Amygdala (tissue), 56 donors: ENCODE results near the gene TENM3.
"Not testable (repeated sequence)": the region's sequence is repeated elsewhere in the genome, so short reads cannot be mapped to it uniquely, and the experiment has no call there.

Source experiments
- DNase-seq, 56 donors: peaks; one replicate each; lab custom pipeline; 2025; lab: John Stamatoyannopoulos, UW

TENM3 gene

GRCh38 chr4:182795446-182796238 is 552.4 kb downstream of the TENM3 start:
- DNase-seq, result no peak

DNA sequence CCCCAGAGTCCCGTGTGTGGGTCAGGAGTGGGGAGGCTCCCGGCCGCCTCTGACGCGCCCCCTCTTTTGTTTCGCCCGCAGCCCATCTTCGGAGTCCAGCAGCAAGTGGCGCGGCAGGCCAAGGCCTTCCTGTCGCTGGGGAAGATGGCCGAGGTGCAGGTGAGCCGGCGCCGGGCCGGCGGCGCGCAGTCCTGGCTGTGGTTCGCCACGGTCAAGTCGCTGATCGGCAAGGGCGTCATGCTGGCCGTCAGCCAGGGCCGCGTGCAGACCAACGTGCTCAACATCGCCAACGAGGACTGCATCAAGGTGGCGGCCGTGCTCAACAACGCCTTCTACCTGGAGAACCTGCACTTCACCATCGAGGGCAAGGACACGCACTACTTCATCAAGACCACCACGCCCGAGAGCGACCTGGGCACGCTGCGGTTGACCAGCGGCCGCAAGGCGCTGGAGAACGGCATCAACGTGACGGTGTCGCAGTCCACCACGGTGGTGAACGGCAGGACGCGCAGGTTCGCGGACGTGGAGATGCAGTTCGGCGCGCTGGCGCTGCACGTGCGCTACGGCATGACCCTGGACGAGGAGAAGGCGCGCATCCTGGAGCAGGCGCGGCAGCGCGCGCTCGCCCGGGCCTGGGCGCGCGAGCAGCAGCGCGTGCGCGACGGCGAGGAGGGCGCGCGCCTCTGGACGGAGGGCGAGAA is 556.5 kb downstream of the TENM3 start:
- no peak for DNase-seq

DNA sequence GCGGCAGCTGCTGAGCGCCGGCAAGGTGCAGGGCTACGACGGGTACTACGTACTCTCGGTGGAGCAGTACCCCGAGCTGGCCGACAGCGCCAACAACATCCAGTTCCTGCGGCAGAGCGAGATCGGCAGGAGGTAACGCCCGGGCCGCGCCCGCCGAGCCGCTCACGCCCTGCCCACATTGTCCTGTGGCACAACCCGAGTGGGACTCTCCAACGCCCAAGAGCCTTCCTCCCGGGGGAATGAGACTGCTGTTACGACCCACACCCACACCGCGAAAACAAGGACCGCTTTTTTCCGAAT is 557.0 kb downstream of the TENM3 start:
- DNase-seq, result no peak

DNA sequence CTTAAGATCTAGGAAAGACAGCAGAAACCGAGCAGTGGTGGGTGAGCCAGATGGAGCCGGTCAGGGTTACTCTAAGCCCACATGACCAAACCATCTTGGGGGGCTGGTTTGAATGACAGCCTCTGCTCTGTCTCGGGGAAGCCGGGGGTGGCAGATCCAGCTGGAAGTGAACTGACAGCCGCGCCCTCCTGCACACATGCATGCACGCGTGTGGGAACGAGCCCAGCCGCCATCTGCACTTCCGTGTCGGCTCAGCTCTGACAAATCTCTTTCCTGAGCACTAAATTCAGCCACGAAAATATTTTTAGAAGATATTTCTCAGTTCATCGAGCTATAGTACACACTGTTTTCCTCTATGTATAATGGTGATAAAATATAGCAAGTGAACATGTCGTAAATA is 558.4 kb downstream of the TENM3 start:
- peak in 15 of 56 donors; percentile 5 to 54 (median 24) for DNase-seq

DNA sequence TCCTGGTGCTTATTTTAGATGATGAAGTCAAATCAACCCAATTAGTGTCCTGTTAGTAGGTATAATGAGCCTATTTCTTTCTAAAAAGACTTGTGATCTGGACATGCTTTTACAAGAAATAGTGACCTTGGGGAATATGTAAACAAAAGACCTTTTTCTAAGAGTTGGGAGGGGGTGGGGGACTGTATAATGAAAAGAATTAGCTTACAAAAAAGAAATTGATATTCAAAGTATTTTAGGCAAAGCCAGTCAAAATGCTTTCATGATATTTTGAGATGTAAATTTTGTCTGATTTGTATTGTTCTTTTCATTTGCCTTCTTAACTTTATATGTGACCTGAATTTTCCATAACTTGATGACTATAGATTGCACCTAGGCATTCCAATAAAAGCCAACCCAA is 559.4 kb downstream of the TENM3 start:
- DNase-seq, result no peak

DNA sequence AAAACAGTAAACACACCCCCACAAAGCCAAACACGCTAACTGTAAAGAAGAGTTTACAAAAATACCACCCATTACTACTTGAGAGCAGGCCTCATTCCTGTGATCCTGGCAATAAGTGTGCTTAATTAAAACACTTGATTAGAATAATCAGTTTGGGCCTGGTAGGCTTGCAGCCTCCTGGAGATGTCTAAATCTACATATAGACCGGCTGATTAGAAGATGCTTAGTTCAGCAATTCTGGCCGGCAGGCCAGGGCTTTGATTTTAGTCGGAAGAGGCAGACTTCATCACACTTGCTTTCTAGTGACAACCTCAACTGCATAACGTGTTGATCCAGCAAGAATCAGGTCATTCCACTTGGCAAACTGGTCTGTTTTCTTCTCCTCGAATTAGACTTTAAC is 560.0 kb downstream of the TENM3 start:
- DNase-seq, result no peak

GRCh38 chr4:182804131-182804530 is 560.9 kb downstream of the TENM3 start:
- DNase-seq, result no peak

GRCh38 chr4:182805321-182805720 is 562.1 kb downstream of the TENM3 start:
- DNase-seq, result no peak

DNA sequence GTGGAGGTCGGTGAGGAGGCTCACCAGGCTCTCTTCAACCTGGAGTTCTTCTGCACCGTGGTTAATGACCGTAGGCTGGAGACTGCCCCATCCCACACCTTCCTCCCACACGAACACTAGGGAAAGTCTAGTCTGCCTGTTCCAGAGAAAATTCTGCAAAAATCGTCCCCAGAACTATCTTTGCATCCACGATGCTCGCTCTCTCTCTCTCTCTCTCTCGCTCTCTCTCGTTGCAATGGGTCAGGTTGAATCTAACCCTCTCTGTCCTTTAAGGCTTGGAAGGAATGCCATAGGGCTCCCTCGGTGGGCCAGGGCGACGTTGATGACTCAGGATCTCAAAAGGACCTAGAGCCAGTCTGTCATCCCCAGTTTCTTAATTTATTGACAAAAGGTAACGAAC is 562.5 kb downstream of the TENM3 start:
- no peak for DNase-seq

DNA sequence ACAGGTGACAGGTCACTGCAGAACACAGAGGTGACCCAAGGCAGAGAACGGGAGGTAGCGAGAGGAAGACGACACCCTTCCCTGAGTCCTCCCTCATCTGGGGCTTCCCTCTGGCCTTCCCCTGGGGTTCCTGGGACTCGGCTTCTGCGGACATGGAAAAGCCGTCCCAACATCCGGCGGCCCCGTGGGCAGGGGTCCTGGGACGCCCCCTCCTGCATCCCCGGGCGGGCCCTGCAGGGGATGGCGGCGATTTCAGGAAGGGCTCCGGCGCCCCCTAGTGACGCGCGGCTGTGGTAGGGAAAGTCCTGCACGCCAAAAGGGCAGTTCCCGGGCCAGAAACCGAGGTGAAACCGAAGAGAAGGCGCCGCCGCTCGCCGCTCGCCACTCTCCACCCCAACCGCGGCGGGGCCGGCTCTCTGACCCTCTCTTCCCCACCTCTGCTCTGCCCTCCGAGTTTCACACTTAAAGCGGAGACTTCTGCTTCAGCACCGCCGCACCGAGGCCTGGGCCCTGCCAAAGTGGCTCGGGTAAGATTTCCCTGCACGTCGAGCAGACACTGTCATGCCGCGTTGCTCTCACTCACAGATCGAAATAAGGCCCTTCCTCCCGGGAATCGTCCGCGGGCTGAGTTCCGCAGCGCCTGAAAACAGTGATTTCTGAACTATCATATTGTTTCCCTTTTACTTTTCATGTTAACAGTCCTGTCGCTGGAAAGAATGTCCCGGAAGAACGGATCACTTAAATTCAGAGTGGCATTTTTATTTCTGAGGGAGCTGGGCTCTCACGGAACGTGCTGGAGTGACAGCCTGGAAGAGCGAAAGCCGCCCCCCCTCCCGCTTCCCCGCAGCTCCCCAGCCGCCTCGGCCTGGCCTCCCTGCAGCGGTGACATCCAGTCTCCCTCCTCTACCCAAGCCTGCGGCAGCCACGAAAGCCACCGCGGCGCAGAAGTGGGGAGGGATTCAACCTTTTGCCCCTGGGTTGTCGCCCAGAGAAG is 563.4 kb downstream of the TENM3 start:
- peak in 52 of 56 donors; percentile 2 to 82 (median 43) for DNase-seq

GRCh38 chr4:182807346-182807745 is 564.1 kb downstream of the TENM3 start:
- no peak for DNase-seq

- DNase-seq, result no peak
These were observed 564.8 kb downstream of the TENM3 start for GRCh38 chr4:182807767-182808548.

DNA sequence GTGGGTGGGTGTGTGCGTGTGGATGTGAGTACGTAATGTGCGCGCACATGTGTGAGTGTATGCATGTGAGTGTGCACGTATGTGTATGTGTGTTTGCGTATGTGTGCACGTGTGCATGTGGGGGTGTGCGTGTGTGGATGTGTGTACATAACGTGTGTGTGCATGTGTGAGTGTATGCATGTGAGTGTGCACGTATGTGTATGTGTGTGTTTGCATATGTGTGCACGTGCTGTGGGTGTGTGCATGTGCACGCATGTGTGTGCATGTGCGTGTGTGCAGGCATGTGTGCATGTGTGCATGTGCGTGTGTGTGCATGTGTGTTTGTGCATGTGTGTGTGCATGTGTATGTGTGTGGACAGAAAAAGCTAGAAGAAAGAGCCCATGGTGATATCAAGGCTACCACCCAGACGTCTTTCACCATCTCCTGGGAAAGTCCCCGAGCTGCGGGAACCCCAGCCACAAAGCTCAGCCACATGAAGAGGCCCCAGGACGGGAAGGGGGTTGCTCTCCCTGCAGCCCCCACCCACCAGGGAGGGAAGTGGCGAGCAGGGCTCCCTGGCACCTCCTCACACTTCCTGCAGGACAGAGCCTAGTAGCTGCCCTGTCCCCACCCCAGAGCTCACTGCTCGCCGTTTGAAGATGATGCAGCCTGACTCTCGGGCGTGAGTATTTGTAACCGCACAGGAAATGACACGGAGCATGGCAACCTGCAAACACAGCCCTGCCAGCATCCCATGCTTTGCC is 565.6 kb downstream of the TENM3 start:
- DNase-seq, result no peak

DNA sequence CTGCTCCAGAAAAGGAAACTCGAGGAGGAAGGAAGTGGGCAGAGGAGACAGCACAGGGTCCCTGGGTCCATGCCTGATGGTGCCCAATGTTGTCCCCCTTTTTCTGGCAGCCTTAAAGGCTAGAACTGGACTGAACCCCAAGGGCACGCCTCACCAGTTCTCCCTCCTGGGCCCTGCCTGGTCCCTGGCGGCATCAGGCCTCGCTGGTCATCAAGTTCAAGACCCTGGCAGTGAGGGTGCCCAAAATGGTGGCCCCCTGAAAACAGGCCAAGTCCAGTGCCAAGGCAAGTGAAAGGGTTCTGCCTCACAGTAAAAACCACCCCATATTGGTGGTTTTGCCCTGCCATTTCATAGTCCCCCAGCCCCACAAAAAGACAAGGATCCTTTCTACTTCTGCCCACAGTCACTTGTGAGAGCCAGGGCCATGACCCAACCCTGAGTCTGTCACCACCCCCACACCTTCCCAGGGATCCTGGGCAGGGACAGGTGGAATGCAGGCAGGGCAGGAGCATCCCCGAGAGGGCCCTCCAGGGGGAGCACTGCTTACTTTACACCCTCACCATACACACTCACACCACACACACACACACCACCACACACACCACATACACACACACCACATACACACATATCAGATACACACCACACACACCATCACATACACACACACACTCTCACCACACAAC is 566.4 kb downstream of the TENM3 start:
- no peak for DNase-seq

- DNase-seq, result no peak
These were observed 567.0 kb downstream of the TENM3 start for GRCh38 chr4:182810103-182810615.

- no peak for DNase-seq
These were observed 569.7 kb downstream of the TENM3 start for GRCh38 chr4:182812916-182813315.

- DNase-seq, result not testable (repeated sequence)
These were observed 570.9 kb downstream of the TENM3 start for GRCh38 chr4:182814065-182814464.

DNA sequence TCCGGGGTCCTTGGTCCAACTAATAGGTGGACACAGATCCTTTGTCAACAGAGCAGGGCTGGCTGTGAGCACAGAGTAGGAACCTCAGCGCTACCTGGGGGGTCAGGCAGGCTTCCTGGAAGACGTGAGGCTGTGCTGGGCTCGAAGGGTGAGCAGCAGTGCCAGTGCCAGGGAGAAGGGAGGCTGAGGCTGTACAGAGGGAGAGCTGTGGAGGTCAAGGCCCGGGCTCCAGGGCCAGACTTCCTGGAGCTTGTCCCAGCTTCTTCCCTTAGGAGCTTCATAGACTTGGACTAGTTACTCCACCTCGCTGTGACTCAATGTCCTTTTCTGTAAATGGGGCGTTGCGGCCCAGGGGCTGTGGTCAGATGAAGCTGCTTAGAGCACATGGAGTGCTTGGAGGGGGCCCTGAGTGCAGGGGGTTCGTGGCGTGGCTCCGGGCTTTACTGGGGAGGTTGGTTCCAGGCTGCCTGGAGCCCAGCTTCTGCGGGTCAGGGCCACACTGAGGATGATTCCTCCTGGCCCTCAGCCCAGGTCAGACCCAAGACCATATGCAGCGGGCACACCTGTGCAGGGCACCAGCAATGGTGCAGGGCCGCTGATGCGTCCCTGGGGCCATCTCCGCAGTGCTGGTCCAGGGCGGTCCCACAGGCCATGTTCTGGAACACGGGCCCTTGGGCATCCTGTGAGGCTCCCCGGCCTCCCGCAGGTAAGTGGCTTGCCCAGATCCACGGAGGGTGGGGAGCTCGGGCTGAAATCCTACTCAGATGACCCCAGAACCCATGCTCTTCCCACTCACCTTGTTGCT is 575.9 kb downstream of the TENM3 start:
- DNase-seq, result no peak
